Activated T-cell treated with anti-CD3 and anti-CD28 coated beads, Interleukin-2, amount 50 U/mL, for 48 hours (primary cell): Measurements from ENCODE around the gene LCP2.
"Not testable (repeated sequence)": the region's sequence is repeated elsewhere in the genome, so short reads cannot be mapped to it uniquely, and the experiment has no call there.

ENCODE experiments used
- DNase-seq, 2 experiments: peaks; one replicate each; pipeline ENCODE4 v3.0.0-alpha.2; 2020

The LCP2 gene

GRCh38 chr5:170270293-170271069 lies 27.1 kb downstream of the LCP2 start:
- DNase-seq, result no peak

GRCh38 chr5:170269579-170269978 lies 28.0 kb downstream of the LCP2 start:
- peak; percentile 68 to 76 for DNase-seq

- DNase-seq, result no peak
Observed at GRCh38 chr5:170268884-170269283, 28.7 kb downstream of the LCP2 start.

GRCh38 chr5:170268153-170268689 lies 29.4 kb downstream of the LCP2 start:
- no peak for DNase-seq

GRCh38 chr5:170267431-170268152 lies 30.0 kb downstream of the LCP2 start:
- peak; percentile 81 to 86 for DNase-seq

- peak; percentile 62 to 63 for DNase-seq
Observed at GRCh38 chr5:170266570-170267381, 30.8 kb downstream of the LCP2 start.

- DNase-seq, result no peak
Observed at GRCh38 chr5:170265522-170265921, 32.1 kb downstream of the LCP2 start.

GRCh38 chr5:170263906-170264305 lies 33.7 kb downstream of the LCP2 start:
- DNase-seq, result no peak

- no peak for DNase-seq
Observed at GRCh38 chr5:170262061-170263045, 35.2 kb downstream of the LCP2 start.

GRCh38 chr5:170261528-170262043 lies 36.0 kb downstream of the LCP2 start:
- DNase-seq, result no peak

GRCh38 chr5:170257370-170257769 lies 40.2 kb downstream of the LCP2 start:
- DNase-seq, result no peak

- no peak for DNase-seq
Observed at GRCh38 chr5:170256571-170256970, 41.0 kb downstream of the LCP2 start.

GRCh38 chr5:170254056-170254455 lies 43.5 kb downstream of the LCP2 start:
- peak; percentile 61 to 68 for DNase-seq

- DNase-seq, result no peak
Observed at GRCh38 chr5:170252720-170253350, 44.7 kb downstream of the LCP2 start.

- no peak for DNase-seq
Observed at GRCh38 chr5:170252109-170252508, 45.5 kb downstream of the LCP2 start.

- DNase-seq, result no peak
Observed at GRCh38 chr5:170251462-170251861, 46.1 kb downstream of the LCP2 start.

- DNase-seq, result no peak
Observed at GRCh38 chr5:170250810-170251317, 46.7 kb downstream of the LCP2 start.

- no peak for DNase-seq
Observed at GRCh38 chr5:170249355-170249754, 48.2 kb downstream of the LCP2 start.

GRCh38 chr5:170248931-170249227 lies 48.7 kb downstream of the LCP2 start:
- not testable (repeated sequence) for DNase-seq

GRCh38 chr5:170248172-170248930 lies 49.2 kb downstream of the LCP2 start:
- no peak for DNase-seq
